ENCODE measurements around the gene TMCC1.

GRCh38 chr3:129836381-129837064 lies 57.0 kb downstream of the TMCC1 start:
- TF ChIP-seq CTCF (IDR thresholded peaks at IDR 0.05) (no peak), EP300 (IDR thresholded peaks at IDR 0.05) (no peak)
